ENCODE results near the gene WASHC4.
A peak's percentile ranks its signal among the peaks of the same experiment; 100 is the strongest.
"Not testable (repeated sequence)": the region's sequence is repeated elsewhere in the genome, so short reads cannot be mapped to it uniquely, and the experiment has no call there.

Gene WASHC4

DNA sequence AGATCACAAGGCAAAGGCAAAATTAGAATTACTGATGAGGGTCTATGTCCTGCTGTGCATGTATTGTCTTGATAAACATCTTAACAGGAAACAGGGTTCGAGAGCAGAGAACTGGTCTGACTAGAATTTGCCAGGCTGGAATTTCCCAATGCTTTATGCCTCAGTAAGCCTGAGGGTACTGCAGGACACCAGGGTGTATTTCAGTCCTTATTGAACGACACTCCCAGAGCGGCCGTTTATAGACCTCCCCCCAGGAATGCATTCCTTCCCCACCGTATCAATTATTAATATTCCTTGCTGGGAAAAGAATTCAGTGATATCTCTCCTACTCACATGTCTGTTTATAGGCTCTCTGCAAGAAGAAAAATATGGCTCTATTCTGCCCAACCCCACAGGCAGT lies 12.2 kb upstream of the WASHC4 start:
- DNase-seq, result not testable (repeated sequence)

DNA sequence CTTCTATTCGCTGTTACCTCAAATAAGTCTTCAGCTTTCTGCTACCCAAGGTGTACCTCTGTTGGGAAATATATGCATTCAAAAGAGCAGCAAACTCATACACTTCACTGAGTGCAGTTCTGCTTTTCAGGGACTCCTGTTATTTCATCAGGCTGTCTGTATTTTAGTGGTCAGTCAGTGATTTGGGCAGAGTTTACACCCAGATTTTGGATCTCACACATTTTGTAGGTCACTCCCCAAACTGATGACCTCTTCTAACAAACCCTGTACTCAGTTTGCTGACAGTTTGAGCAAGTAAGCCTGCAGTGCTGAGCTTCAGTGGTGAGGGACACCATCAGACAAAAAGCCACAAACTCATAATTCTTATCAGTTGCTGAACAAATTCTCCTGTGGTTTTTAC lies 8.2 kb upstream of the WASHC4 start:
- no peak for DNase-seq

DNA sequence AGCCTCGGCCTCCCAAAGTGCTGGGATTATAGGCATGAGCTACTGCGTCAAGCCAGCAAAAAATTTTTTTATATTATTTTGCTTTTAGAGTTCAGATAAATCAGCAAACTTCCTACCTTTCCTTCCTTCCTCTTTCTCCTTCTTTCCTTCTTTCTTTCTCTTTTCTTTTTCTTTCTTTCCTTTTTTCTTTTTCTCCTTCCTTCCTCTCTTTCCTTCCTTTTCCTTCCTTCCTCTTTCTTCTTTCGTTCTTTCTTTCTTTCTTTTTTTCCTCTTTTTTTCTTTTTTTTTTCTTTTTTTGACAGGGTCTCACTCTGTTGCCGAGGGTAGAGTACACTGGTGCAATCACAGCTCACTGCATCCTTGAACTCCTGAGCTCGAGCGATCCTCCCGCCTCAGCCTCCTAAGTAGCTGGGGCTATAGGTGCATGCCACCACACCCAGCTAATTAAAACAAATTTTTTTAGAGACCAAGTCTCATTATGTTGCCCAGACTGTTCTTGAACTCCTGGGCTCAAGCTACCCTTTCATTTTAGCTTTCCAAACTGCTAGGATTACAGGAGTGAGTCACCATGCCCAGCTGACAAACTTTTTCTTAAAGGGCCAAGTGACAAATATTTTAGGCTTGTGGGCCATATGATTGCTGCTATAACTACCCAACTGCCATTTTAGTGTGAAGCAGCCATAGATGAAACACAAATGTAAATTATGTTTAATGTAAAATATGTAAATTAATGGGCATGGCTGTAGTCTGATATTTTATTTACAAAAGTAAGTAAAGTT lies 7.1 kb upstream of the WASHC4 start:
- DNase-seq, result no peak

DNA sequence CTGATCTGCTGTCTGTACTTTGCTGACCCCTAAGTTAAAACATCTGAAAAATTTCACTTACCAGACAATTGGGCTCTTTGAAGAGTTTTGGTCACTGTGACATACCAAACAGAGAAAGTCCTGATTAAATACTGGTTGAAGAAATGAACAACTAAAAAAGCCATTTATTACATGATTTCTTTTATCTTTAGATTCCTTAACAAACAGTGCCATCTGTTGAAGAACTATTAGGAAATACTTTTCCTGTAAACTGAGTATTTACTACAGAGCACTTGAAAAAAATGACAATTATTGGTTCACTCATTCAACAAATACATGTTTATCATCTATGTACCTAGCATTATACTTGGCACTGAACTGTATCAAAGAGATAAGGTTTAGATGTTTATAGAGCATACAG lies 6.5 kb upstream of the WASHC4 start:
- no peak for DNase-seq

DNA sequence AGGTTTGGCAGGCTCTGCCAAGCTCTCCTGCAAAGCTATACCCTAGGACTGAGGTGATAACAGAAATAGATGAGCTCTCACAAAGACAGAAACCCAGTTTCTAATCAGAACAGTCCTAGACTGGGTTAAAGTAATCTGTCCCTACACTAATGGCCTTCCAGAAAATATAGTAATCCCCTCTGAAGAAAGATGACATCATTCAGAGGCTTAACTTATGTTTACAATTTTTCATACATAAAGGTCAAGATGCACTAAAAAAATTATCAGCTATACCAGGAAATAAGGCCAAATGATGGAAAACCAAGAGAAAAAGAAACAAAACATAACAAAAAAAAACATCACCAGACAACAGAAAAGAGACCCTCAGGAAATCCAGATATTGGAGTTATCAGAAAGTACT lies 4.9 kb upstream of the WASHC4 start:
- DNase-seq, result no peak

DNA sequence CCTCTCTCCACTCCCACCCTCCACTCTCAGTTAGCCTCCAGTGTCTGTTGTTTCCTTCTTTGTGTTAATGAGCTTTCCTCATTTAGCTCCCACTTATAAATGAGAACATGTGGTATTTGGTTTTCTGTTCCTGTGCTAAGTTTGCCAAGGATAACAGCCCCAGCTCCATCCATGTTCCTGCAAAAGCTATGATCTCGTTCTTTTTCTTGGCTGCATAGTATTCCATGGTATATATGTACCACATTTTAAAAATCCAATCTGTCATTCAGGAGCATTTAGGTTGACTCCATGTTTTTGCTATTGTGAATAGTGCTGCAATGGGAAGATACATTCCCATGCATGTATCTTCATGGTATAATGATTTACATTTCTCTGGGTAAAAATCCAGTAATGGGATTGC lies 2.8 kb upstream of the WASHC4 start:
- DNase-seq, result no peak

DNA sequence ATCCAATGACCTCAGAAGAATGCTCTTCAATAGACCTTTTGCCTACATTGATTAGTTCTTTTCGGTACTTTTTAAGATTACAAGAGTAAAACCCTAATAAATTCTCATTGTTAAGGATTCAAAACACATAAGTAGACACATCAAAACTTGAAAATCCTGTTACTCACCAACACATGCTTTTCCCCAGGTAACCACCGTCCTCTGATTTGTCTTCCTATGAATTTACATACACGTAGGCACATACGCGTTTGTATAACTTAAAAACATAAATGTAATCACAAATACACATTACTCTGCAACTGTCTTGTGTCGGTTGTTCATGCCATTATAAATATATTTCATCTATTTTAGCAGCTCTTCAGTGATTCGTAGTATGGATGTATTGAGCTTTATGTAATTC lies 910 bp upstream of the WASHC4 start:
- no peak for DNase-seq

DNA sequence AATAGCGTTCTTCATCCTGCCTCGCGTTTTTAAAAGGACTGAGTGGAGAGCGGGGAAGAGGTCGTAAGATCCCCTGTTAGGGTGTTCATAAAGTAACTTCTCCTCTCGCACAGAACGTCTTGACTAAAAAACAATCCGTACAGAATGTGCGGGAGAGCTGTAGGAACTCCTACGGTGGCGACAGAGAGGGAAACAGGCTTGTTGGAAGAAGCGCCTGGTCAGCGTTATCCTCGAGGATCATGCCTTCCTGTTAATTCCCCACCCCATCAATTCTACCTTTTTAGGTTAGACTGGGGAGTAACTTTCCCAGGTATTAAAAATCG lies 399 bp upstream of the WASHC4 start:
- peak; percentile 47 for DNase-seq

DNA sequence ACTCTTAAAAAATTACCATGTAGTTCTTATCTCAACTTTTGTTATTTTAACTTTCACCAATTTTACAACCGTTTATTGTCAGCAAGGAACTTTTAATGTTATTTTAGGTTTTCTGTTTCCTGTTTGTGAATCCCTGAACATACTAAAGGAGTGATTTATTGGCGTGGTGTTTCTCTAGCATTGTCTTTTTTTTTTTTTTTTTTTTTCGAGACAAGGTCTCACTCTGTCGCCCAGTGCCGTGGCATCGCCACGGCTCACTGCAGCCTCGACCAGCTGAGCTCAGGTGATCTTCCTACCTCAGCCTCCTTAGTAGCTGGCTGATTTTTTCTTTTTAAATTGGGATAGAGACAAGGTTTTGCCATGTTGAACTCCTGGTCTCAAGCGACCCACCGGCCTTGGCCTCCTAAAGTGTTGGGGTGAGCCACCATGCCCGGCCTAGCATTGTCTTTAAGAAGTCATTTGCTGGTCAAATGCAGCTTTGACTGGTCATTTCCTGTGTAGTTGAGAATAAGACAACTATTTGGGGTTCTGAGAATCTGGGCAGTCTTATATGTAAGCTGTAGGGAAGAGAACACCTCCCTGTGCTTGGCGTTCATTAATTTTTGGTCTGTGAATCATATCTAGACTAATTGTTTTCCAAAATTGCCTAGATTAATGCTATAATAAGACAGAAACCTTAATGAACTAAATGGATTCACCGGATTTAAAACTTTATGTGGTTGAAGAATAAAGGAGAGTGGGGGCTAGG lies 2.1 kb downstream of the WASHC4 start:
- no peak for DNase-seq

DNA sequence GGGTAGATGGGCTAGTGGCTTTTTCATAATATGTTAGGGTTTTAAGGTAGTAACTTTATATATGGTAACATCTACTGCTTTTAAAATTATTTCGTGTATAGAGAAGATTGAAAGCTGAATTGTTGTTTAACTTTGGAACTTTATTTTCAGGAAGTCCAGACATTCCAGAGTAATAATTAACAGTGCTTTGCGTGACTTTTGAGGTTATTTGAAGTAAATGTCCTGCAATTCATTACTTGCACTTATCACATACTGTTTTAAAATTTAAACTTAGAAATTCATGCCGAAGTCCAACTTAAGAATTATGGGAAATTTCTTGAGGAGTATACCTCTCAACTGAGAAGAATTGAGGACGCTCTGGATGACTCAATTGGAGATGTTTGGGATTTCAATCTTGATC lies 3.3 kb downstream of the WASHC4 start:
- DNase-seq, result no peak

DNA sequence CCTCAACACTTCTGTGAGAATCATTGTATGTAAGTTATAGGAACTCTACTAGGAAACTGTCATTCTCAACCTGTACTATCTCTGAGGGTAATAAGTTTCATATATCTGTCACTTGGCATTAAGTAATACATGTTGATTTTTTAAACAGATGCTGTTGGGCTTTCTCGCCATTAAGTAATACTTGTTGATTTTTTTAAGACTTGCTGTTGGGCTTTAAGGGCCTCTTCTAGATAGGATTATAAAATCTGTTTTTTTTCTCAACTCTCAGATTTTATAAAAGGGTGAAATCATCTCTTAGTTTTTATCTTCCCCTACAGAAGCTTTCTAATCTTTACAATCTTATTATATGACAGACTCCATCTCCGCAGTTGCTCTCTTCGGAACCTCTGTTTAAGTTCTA lies 5.6 kb downstream of the WASHC4 start:
- no peak for DNase-seq

DNA sequence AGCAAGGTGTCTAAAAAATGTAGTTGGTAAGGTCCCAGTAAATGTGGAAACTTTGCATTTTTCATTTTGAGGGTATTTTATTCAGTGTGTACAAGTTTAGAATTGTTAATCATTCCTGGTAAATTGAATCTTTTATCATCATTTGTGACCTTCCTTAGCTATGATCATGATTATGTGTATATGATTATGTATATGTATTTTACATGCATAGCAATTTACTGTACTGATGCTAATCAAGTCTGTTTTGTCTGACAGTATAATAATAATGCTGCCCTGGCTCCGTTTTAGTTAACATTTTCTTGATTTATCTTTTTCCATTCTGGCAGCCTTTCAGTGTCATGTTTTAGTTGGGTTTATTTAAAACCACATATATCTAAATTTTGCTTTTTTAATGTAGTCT lies 9.4 kb downstream of the WASHC4 start:
- no peak for DNase-seq

DNA sequence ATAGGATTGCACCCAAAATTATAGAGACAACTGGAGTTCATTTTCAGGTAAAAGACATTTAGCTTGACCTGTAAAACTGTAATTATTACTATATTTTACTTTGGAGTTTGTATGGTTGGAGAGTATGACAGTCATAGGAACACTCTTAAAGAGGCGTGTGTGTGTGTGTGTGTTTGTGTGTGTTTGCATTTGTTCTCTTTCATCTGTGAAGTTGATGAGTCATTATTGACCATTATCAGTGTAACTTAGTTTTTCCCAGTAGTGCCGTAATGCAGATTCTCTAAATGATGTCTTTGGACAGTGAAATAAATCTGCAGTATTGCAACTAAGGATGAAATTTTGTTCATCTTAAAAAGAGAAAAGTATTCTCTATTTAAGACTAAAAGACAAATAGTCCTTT lies 13.0 kb downstream of the WASHC4 start:
- no peak for DNase-seq

DNA sequence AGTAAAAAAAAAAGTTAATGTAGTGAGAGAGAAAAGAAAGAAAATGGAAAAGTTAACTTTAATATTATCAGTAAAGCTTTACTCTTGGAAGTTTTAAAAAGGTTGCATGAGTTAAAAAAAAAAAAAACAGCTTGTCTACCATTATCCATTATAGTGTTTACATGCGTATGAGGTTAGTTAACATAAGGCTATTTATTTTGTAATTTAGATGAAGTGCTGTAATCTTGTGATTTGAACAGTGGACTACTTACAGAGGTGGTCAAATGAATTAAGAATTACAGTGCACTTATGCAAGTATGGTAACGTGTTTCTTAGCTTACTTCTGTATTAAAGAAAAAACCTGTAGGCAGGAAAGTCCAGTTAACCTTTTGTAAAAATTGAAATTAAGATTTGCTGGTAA lies 30.7 kb downstream of the WASHC4 start:
- no peak for DNase-seq

DNA sequence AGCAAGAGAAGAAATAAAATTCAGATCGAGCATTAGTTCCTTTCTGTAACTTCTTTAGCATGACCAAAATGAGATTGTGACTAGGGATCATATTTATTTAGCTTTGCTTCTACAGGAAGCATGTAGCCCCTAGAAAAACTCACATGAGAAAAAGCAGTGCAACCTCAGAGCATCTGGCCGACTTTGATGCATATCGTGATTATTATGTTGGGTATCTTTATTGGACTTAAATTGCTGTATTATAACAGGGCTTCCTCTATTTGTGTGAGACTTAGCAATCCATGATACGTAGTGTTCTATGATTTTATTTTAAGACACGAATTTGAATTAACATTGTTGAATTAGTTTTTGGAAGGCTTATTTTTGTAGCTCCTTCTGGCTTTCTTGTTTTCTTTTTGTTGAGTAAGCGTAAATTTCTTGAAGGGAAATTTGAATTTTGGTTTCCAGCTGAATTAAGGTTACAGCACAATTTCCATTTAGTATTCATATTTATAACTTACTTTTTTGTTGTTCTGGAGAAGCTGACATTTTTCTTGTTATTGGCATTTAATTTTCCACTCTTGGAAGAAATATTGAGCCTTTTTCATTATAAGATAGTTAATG lies 33.9 kb downstream of the WASHC4 start:
- no peak for DNase-seq

DNA sequence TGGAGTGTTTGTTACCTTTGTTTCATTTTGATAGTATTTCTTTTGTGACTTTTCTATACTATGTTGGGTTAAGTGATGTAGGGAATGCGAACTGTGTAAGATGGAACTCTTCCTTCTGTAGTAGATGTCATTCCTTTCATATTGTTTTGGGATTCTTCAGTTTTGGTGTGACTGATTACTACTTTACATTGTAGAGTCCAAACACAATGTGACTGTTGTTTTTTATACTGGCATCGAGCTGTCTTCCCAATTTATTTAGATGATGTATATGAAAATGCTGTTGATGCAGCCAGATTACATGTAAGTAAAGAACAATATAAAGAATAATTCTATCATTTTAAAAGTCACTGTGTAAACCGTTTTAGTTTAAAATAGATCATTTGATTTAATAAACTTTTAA lies 34.7 kb downstream of the WASHC4 start:
- DNase-seq, result no peak

DNA sequence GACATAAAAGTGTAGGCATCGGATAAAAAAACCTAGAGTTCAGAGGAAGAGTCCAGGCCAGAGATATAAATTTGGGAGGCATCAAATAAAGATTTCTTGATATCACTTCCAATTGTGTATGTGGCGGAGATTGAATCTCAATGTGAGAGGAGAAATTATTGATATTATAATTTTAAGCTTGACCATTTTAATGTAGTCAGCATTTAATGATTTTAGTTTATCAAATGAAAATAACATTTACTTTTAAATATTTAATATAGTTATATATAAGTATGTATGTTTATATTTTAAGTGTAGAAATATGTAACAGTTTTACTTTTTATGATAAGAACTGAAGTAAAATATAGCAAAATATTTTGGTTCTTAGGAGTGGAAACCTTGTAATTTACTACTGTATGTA lies 48.7 kb downstream of the WASHC4 start:
- no peak for DNase-seq

DNA sequence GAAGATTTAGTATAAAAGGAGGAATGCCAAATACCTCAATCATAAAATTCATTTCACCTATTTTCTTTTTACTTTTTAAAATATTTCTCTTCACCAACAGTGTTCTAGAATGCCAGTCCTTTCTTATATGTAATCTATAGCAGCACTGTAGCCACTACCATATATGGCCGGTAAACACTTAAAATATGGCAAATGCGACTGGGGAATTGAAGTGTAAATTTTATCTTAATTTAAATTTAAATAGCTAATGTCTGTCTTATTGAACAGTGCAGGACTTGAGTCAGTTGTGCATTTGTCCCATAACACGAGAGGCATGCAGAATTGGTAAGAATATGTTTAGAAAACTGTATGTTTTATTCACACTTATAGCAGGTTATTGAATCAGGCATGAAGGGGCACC lies 50.1 kb downstream of the WASHC4 start:
- DNase-seq, result no peak

DNA sequence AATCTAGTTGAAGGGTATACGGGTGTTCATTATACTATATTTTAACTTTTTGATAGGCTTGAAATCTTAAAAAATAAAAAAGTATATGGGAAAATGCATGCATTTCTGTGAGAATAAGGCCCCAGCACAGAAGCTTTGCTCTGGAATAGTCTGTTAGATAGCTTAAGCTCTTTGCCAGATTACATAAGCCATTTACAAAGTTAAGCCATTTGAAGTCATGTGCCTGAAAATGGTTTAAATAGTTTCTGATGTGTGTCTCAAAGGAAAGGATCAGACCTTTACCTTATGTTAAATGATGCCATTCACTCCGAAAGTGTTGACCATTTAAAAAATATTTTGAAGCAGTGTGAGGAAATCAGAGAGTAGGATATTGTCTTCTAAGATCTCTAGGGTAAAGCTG lies 51.3 kb downstream of the WASHC4 start:
- DNase-seq, result no peak

DNA sequence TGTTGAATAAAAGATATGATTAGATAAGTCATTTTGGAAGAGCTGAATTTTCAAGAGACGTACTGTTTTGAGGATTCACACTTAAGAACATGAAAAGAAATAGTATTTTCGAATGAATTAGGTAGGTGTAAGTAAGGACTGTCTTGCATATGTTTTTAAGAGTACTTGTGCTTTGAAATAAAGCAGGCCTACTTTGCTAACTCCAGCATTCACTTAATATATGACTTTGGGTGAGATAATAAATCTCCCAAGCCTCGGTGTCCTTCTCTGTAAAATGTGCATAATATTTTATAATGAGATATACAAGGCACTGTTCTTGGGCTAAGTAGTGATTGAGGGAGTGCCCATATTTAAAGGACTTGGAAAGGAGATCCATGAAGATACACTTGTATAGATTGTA lies 54.6 kb downstream of the WASHC4 start:
- DNase-seq, result no peak

DNA sequence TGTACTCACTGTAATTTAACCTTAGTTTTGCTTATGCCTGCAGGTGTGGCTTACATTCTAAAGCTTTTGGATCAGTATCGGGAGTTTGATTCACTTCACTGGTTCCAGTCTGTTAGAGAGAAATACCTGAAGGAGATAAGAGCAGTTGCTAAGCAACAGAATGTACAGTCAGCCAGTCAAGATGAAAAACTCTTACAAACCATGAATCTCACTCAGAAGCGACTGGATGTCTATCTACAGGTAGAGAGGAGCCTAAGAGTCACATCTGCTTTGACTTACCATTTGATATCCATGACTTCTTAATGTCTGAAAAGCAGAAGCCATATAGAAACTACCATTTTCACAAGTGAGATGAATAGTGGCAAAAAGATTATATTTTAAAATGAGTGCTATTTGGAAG lies 56.5 kb downstream of the WASHC4 start:
- peak; percentile 1 for DNase-seq

DNA sequence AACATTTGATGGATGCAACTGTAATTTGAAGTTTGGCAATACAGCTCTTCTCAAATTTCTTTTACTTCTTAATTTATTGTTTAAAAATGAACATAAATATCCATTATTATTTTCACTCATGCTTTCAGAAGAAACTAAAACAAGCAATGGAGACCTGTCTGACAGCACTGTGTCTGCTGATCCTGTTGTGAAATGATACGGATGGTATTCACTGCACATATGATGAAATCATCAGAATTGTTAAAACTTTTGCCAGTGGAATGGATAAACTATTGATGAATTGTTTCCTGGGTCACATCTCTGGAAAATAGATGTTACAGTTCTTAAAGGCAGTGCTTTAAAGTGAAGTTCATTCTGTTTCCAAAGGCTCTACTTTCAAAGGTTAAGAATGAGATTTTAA lies 59.2 kb downstream of the WASHC4 start:
- no peak for DNase-seq

DNA sequence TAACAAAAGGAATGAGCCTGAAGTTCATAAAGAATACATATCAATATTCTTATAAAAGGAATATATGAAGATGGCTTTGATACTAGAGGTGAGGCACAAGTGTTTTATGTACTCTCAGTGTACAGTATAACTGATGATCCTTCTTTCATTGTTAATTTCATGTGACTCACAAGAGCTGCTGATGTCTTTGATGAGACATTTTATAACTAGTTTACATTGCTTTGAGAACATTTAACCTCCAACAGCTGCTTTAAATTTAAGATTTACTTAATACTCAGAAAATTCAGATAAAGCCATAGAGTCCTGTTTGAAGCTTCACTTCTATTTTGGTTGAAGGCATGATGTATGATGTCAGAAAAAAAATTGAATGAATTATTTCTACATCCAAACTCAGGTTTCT lies 59.8 kb downstream of the WASHC4 start:
- DNase-seq, result no peak

DNA sequence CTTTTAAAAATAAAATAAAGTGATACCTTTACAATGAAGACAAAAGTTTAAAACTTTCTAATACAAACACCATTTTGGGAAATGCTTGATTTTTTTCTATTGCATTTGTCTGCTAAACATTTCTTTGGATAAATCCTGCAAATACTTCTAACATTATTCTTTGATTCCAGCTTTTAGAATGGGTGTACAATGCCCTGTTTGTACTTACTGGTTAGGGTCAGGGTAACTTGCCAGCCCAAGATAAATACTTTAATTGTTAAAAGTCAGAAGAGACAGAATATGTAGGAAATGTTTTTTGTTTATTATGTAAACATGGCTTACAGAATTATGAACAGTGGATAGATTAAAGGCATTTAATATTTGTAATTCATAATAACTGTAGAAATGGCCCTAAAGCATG lies 60.5 kb downstream of the WASHC4 start:
- no peak for DNase-seq

DNA sequence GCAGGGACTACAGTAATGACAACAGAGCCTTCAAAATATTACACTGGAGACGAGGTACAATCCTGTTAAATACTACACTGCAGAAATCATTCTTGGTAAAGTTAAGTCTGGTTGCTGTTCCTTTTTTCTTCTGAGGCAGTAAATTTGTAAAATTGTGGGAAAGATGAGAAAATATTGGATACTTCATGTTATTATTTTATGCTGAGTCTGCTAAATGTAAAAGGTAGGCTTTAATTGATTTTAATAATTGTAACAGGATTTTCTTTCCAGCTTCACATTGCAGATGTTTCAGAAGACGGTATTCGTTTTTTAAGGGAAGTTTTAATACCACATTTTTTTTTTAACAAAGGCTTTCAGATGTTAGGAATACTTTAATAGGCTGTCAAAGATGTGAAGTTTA lies 62.6 kb downstream of the WASHC4 start:
- DNase-seq, result no peak

All from NCI-H1105 (cell line).